HG03575 (cell line): Measurements from ENCODE around the gene C11orf52.

ENCODE experiments used
- ATAC-seq: cut with Tn5 transposase; IDR thresholded peaks from one replicate; pipeline ENCODE4 v1.9.1; 2021; ENCODE audit not compliant: unreplicated experiment, insufficient number of reproducible peaks, low FRiP score; ENCODE audit errors: extremely low read depth

The C11orf52 gene

DNA sequence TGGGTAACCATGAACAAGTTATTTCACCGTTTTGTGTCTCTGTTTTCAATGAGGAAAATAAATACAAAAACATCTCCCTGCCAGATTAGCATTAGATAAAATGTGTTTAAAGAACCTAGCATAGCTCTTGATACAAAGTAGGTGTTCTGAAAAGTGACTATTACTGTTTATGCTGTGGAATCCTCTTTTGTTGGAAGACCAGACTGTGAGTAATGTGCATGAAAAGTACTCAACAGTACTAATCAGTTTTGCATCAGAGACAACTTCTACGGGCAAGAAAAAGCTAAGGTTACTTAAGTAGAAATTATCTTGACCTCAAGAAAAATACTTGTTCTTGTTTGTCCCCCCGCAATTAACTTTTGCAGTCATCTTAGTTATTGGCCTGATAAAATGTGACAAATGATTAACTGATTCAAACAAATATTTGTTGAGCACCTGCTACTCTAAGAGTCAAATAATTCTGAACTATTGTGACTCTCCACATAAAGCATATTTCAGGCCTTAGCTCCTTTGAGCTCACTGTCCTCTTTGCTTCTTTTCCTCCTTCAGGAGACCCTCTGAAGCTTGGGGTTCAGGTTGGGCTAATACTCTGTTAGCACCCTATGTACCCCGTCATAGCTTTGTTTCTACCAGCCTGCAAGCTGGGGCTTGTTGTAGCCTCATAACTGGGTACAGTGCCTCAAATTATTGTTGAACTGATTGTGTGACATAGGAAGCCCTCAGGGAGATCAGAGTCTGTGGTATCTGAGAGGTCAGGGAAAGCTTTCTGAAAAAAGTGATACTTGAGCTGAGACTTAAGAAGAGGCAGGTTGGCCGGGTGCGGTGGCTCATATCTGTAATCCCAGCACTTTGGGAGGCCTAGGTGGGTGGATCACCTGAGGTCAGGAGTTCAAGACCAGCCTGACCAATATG, 42.9 kb downstream of the C11orf52 start:
- ATAC-seq = no peak

DNA sequence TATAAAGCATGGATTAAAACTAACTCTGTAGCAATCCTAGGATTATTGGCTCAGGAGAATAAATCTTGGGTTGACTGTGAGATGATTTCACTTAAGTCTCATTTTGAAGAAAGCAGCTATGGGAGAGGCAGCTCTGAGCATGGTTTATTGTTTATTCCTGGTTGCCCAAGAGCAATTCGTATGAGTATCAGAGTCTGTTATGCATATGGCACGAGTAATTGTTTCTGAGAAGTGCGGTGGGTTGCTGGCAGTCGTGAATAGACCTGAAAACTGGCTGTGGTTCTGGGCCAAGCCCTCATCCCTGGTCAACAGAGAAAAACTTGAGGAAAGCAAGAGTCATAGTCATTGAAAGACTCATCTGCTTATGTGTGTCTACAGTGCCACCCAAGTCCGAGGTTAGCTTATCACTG, 45.2 kb downstream of the C11orf52 start:
- no peak for ATAC-seq

DNA sequence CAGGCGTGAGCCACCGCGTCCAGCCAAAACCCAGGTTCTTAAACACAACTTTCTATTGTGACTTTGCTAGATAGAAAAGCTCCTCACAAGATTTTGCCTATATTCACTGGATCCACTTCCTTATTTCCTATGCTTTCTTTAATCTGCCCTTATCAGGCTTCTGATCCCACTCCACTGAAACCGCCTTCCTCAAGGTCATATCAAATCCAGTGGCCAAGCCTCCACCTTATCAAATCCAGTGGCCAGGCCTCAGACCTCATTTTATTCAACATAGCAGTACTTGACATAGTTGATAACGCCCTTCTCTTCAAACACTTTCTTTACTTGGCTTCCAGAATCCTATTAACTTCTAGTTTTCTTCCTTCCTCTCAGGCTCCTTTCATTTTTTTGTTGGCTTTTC, 48.0 kb downstream of the C11orf52 start:
- ATAC-seq = no peak

DNA sequence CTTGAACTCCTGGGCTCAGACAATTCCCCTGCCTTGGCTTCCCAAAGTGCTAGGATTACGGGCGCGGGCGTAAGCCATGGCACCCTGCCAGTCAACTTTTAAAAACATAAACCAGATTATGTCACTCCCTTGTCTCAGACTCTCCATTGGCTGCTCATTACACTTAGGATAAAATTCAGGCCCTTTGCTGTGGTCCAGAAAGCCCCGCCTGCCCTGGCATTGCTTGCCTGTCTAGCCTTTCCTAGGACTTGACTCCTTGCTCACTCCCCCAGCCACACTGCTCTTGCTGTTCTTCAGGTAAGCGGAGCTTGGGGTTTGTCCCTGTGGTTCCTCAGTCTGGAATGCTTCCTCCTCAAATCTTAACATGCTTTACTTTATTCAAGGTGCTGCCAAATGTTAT, 48.9 kb downstream of the C11orf52 start:
- no peak for ATAC-seq

DNA sequence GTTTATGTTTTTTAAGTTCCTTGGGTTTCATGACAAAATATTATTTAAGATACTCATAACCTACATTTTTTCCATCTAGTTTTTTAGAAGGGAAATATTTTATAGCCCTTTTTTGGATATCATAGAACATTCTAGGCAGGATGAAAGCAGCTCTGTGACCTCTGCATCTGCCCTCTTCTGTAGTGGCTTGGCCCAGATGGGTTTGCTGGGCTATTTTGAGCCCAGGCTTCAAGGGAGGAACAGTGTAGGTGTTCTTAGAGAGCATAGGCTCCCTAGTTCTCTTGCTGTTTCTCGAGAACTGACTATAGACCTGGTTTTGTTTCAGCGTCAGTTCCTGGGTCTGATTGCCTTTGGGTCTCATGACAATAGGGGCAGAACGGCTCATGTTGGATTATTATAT, 50.6 kb downstream of the C11orf52 start:
- no peak for ATAC-seq

DNA sequence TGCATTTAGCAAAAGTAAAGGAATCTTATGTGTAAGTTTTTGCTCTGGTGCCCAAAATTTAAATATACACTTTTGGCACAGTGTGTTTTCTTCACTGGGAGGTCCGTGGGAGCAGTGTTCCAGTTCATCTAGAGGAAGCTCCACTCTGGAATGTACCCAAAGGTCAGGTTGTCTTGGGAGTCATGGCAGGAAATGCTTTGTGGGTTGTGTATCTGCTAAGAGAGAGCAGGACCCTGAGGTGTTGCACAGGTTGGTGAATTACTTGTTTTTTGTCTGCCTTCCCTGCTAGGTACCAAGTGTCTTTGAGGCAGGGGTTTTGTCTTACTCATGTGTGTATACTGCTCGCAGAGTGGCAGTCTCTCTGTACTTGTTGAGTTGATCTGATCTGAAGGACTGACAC, 55.7 kb downstream of the C11orf52 start:
- ATAC-seq = no peak

DNA sequence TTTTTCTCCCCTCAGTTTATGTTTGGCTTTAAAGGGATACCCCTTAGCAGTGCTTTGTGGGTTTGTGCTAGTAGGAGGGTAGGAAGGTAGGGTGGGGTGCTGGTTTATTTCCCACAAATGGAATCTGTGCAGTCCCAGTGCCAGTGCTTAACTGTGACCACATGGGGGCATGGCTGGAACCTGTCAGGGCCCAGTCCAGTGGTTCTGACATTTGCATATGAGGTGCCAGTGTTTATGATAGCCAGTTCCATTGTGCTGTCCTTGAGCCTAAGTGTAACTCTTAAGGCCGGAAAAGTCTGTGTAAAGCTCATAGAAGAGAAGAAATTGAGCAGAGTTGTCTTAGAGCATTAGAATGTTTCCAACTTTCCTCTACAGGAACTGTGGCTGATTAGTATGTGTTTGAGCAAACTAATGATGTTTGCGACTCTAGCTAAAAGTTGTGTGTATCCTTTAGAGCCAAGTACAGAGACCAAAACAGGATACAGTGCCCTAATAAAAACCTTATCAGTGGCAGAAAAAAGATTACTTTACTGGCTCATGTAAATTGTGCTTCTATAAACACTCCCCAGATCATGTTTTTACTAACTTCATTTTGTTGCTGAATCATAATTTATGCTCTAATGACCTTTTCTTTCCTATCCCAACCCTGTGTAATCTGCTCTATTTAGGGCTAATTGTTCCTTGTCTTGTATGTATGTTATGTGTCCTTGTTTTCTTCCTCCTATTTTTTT, 56.5 kb downstream of the C11orf52 start:
- no peak for ATAC-seq

DNA sequence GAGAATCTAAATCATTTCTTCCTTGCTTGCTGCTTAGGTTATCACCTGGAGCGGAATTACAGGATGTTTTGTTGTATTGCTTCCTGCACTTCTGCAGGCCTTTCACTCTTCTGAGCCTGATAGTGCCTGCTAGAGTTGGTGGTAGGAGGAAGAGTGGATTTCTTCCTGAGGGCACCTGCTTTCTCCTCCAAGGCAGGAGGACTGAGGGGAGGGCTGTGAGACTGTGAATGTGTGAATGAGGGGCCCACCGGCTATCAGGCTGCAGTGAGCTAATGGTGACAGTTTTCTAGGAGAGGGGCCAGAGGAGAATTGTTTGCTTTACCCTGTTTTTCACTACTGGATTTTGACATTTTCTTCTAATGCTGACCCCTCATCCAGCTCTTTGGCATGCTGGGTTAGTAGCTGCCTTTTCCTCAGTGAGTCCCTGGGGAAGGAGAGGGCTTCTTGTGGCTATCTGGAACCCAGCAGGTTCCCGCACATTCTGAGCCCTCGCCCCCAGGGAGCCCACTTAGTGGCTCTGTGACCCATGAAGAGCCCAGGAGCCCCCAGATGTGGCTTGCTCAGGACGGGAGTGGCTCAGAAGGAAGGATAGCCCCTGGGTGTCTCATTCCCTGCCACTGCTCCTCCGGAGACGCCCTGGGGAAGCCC, 57.5 kb downstream of the C11orf52 start:
- no peak for ATAC-seq
